Caco-2 (cell line): ENCODE data around the gene NOA1. TPM values are rescaled to one million over a fixed set of nuclear protein-coding genes. Genes with fewer than 3 reads are reported as not detected.

ENCODE experiments used
- BruUV-seq: library from RNA; stranded (reverse); fragments of 400-500 nt; replicated peaks from 2 replicates; lab custom pipeline; 2021; lab: Mats Ljungman, UMichigan
- CTCF ChIA-PET: fragments of 300-600 bp; sonication (Branson Sonifier 250); formaldehyde crosslinking; loops from one replicate; lab custom pipeline; 2022; ENCODE audit warnings: antibody characterized with exemption; lab: Charles Lee
- POLR2A ChIA-PET: fragments of 300-600 bp; sonication (Branson Sonifier 250); formaldehyde crosslinking; loops from one replicate; lab custom pipeline; 2022; ENCODE audit warnings: antibody characterized with exemption; lab: Charles Lee
- DNase-seq, 2 experiments: peaks; one replicate each; pipeline versions ENCODE4 v3.0.0 to v3.0.0-alpha.2; 2020 to 2022
- H3K27me3 ChIP-seq: replicated peaks from 2 replicates; pipeline ENCODE4 v1.6.0; 2011; ENCODE audit warnings: low read length; ENCODE audit not compliant: control insufficient read depth, insufficient read depth
- H3K36me3 ChIP-seq: 2 replicates; pipeline ENCODE4 v1.5.1; 2011; ENCODE audit warnings: low read length; ENCODE audit not compliant: control insufficient read depth, insufficient read depth
- H3K4me1 ChIP-seq: fragments of 250-450 bp; sonication (Bioruptor Pico); 2 replicates; pipeline ENCODE4 v1.5.1; 2020; ENCODE audit warnings: mild to moderate bottlenecking
- H3K4me3 ChIP-seq: 2 replicates; pipeline ENCODE4 v1.5.1; 2011; ENCODE audit warnings: low read depth, mild to moderate bottlenecking, control low read depth, low read length
- H3K9me3 ChIP-seq: fragments of 250-450 bp; sonication (Bioruptor Pico); 2 replicates; pipeline ENCODE4 v1.5.1; 2020; ENCODE audit warnings: mild to moderate bottlenecking, moderate library complexity
- H3K27ac Mint-ChIP-seq: one replicate; pipeline ENCODE4 v1.8.0; 2022; ENCODE audit warnings: mixed read lengths; ENCODE audit not compliant: unreplicated experiment
- H3K27me3 Mint-ChIP-seq: one replicate; pipeline ENCODE4 v1.8.0; 2022; ENCODE audit warnings: mixed read lengths; ENCODE audit not compliant: insufficient read depth, unreplicated experiment
- H3K36me3 Mint-ChIP-seq: one replicate; pipeline ENCODE4 v1.8.0; 2022; ENCODE audit warnings: mild to moderate bottlenecking, mixed read lengths; ENCODE audit not compliant: insufficient read depth, unreplicated experiment
- H3K4me1 Mint-ChIP-seq: one replicate; pipeline ENCODE4 v1.8.0; 2022; ENCODE audit warnings: low read depth, mixed read lengths; ENCODE audit not compliant: unreplicated experiment
- H3K4me3 Mint-ChIP-seq: one replicate; pipeline ENCODE4 v1.8.0; 2022; ENCODE audit warnings: mild to moderate bottlenecking, moderate library complexity, mixed read lengths; ENCODE audit not compliant: unreplicated experiment
- H3K9me3 Mint-ChIP-seq: one replicate; pipeline ENCODE4 v1.8.0; 2022; ENCODE audit warnings: mixed read lengths; ENCODE audit not compliant: unreplicated experiment
- CTCF ChIP-seq, 2 experiments: fragments of 200-600 bp in 1 of 2; IDR thresholded peaks; 1 replicate in 1 of 2; 2 replicates in 1 of 2; pipeline versions ENCODE4 v1.5.1 to v1.8.0; 2011 to 2022; ENCODE audit warnings: antibody characterized with exemption in 1 of 2, control low read depth in 1 of 2, inconsistent platforms in 1 of 2, low read depth in 1 of 2, low read length in 1 of 2, mild to moderate bottlenecking in 1 of 2, moderate library complexity in 1 of 2; ENCODE audit not compliant: insufficient read depth in 1 of 2, severe bottlenecking in 1 of 2, unreplicated experiment in 1 of 2
- intact Hi-C: fragments of 100-400 bp; cut with micrococcal nuclease; formaldehyde crosslinking; loops from one replicate; pipeline ENCODE4 v1.10.0; 2022; ENCODE audit not compliant: unreplicated experiment
- total RNA-seq: library from RNA; stranded (reverse); gene quantifications from 2 replicates; pipeline ENCODE4 v1.2.3, GENCODE V29; 2022

The NOA1 gene
- total RNA-seq, 1 experiment from 2014 or later = 26.3 TPM

DNA sequence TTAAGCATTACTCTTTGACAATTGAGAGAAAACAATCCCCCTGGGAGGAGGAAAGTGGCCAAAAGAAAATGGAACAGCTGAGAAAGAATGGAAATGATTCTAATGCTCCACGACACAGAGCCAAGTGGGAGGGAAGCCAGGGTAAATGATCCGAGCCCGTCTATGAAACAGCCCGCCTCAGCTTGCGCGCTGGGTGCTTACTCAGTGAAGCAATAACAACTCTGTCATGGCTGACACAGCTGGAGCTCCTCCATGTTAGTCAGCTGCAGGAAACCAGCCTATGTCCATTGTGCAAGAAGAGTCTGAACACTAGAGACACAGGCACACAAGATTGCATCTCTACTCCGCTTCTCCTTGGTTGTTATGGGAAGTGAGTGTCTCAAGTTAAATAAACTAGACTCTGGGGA is 19.3 kb downstream of the NOA1 start:
- BruUV-seq = no TSS peak
- no peak overlapping the region for H3K27ac Mint-ChIP-seq
- no peaks in the 10 kb centered on the region for H3K9me3 Mint-ChIP-seq
- POLR2A ChIA-PET = no interaction called here
- Histone ChIP-seq H3K27me3 (no peaks in the 10 kb centered on the region), H3K4me1 (no peaks in the 10 kb centered on the region), H3K9me3 (no peaks in the 10 kb centered on the region), H3K36me3 (no peaks in the 10 kb centered on the region), H3K4me3 (no peak overlapping the region)
- CTCF ChIA-PET = no interaction called here
- no peak for DNase-seq
- no peak overlapping the region for H3K4me3 Mint-ChIP-seq
- no peak for TF ChIP-seq CTCF (IDR thresholded peaks at IDR 0.05; ENCODE audit: insufficient read depth in 1 of 2, low read depth in 1 of 2, low read length in 1 of 2, severe bottlenecking in 1 of 2, unreplicated experiment in 1 of 2)
- no peaks in the 10 kb centered on the region for H3K27me3 Mint-ChIP-seq
- H3K4me1 Mint-ChIP-seq = no peaks in the 10 kb centered on the region
- peaks cover 25% of the 10 kb centered on the region for H3K36me3 Mint-ChIP-seq
- intact Hi-C loops = loop anchor here (2.0 kb wide), 1 partner anchor 49 kb away; no protein-coding TSS in a partner anchor

DNA sequence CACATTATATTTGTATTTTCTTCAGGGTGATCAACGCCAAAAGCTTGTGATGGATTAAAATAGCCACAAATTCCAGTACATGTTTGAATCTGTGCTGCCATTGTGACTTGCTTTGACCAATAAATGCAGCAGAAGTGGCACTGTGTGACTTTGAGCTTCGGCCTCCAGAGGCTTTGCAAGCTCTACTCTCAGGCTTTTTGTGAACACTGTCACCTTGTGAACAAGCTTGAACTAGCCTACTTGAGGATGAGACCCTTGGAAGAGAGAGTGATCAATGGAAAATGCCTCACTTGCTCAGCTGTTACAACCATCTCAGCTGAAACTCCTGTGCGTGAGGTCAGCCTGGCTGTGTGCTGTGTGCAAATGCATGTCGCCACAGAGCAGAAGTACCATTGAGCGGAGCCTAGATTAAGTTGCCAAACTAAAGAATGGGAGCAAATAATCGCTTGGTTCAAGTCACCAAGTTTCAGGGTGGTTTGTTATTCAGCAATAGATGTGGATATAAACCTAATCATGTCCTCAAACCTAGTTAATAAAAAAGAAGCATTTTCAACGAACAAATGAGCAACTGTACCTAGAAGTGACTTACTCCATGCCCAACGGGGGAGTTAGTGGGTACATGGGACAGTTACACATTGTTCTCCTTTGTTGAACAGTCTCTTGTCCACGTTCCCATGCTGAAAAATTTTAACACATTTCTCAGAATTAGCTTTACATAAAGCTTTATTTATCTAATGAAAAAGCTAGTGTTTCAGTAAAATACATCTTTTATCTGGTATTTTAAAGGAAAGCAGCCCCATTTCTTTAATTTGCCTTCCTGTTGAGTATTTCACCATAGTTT is 23.5 kb downstream of the NOA1 start:
- no peaks in the 10 kb centered on the region for H3K4me1 ChIP-seq
- Mint-ChIP-seq H3K36me3 (no peaks in the 10 kb centered on the region), H3K4me3 (no peak overlapping the region), H3K27me3 (no peaks in the 10 kb centered on the region), H3K27ac (no peak overlapping the region), H3K4me1 (no peaks in the 10 kb centered on the region), H3K9me3 (no peaks in the 10 kb centered on the region)
- no peak overlapping the region for H3K4me3 ChIP-seq
- no peaks in the 10 kb centered on the region for H3K36me3 ChIP-seq
- BruUV-seq = no TSS peak
- POLR2A ChIA-PET = no interaction called here
- DNase-seq = no peak
- no peaks in the 10 kb centered on the region for H3K27me3 ChIP-seq
- H3K9me3 ChIP-seq = no peaks in the 10 kb centered on the region
- intact Hi-C loops = no loop called here
- CTCF ChIA-PET = no interaction called here
- no peak for TF ChIP-seq CTCF (IDR thresholded peaks at IDR 0.05; ENCODE audit: insufficient read depth in 1 of 2, low read depth in 1 of 2, low read length in 1 of 2, severe bottlenecking in 1 of 2, unreplicated experiment in 1 of 2)

- BruUV-seq = no TSS peak
Observed at GRCh38 chr4:56941403-56941802, 36.0 kb downstream of the NOA1 start.

More at GRCh38 chr4:56941403-56941802, 36.0 kb downstream of the NOA1 start:
- Histone ChIP-seq H3K4me3 (no peak overlapping the region), H3K4me1 (no peaks in the 10 kb centered on the region), H3K36me3 (no peaks in the 10 kb centered on the region), H3K9me3 (no peaks in the 10 kb centered on the region), H3K27me3 (no peaks in the 10 kb centered on the region)
- intact Hi-C loops = no loop called here
- ChIA-PET POLR2A (no interaction called here), CTCF (no interaction called here)
- no peak for DNase-seq
- Mint-ChIP-seq H3K9me3 (no peaks in the 10 kb centered on the region), H3K36me3 (peaks cover 26% of the 10 kb centered on the region), H3K4me3 (no peak overlapping the region), H3K27me3 (no peaks in the 10 kb centered on the region), H3K4me1 (no peaks in the 10 kb centered on the region), H3K27ac (no peak overlapping the region)
- no peak for TF ChIP-seq CTCF (IDR thresholded peaks at IDR 0.05; ENCODE audit: insufficient read depth in 1 of 2, low read depth in 1 of 2, low read length in 1 of 2, severe bottlenecking in 1 of 2, unreplicated experiment in 1 of 2)
